Heart right ventricle (tissue), 16 donors: ENCODE data around the gene BABAM2. TPM values are rescaled to one million over a fixed set of nuclear protein-coding genes. Genes with fewer than 3 reads are reported as not detected.

Experiments
- ATAC-seq, 8 donors: fragments of 200-7000 bp; cut with Tn5 transposase; one replicate each; pipeline ENCODE4 v1.9.1; 2020; ENCODE audit warnings: mild to moderate bottlenecking in 8 of 8, moderate library complexity in 8 of 8, moderate number of reproducible peaks in 1 of 8
- DNase-seq, 2 donors: peaks; one replicate each; pipeline ENCODE4 v3.0.0-alpha.2; 2020
- H3K27ac ChIP-seq, 10 donors: fragments of 200-600 bp; sonication (generic) in 2 of 10; one replicate each; pipeline versions ENCODE4 v1.5.0 to v1.8.0; 2020 to 2022; ENCODE audit warnings: mild to moderate bottlenecking in 3 of 10
- H3K27me3 ChIP-seq, 7 donors: fragments of 200-600 bp; one replicate each; pipeline ENCODE4 v1.8.0; 2021 to 2022; ENCODE audit warnings: mild to moderate bottlenecking in 2 of 7
- H3K36me3 ChIP-seq, 9 donors: fragments of 200-600 bp; sonication (generic) in 1 of 9; one replicate each; pipeline versions ENCODE4 v1.5.0 to v1.8.0; 2020 to 2022; ENCODE audit warnings: mild to moderate bottlenecking in 2 of 9
- H3K4me1 ChIP-seq, 9 donors: fragments of 200-600 bp; sonication (generic) in 1 of 9; one replicate each; pipeline versions ENCODE4 v1.5.0 to v1.8.0; 2020 to 2022; ENCODE audit warnings: mild to moderate bottlenecking in 4 of 9
- H3K4me3 ChIP-seq, 10 donors: fragments of 200-600 bp; sonication (generic) in 2 of 10; one replicate each; pipeline versions ENCODE4 v1.5.0 to v1.8.0; 2020 to 2022; ENCODE audit warnings: mild to moderate bottlenecking in 7 of 10, moderate library complexity in 2 of 10
- H3K9me3 ChIP-seq, 11 donors: fragments of 200-600 bp in 10 of 11; sonication (generic) in 2 of 11; one replicate each; pipeline versions ENCODE4 v1.5.0 to v1.8.0; 2013 to 2022; ENCODE audit warnings: mild to moderate bottlenecking in 2 of 11, control low read depth in 1 of 11, moderate library complexity in 1 of 11
- WGBS, 2 donors: extraction: QIAGEN DNeasy Blood & Tissue Kit; methylation state at CpG; one replicate each; pipeline ENCODE4 v1.1.7; 2013; ENCODE audit warnings: inconsistent platforms in 1 of 2; 5-methylcytosine and 5-hydroxymethylcytosine counted together
- intact Hi-C, 10 donors: fragments of 100-400 bp; cut with DNase I; formaldehyde crosslinking; loops; one replicate each; pipeline versions ENCODE4 v1.11.1 to v1.14.2; 2022
- polyA plus RNA-seq, 2 donors: library from polyadenylated mRNA; stranded (reverse); fragments of 200-250 nt; gene quantifications; one replicate each; pipeline ENCODE4 v1.2.3, GENCODE V29; 2013
- total RNA-seq, 10 donors: library from RNA; stranded (reverse); fragmentation: NEBNext Ultra II Directional in 3 of 10; extraction: Animal tissue kit (Norgen Biotek cat#: 25700) in 3 of 10; gene quantifications; one replicate each; pipeline versions ENCODE4 v1.2.1 to v1.2.4, GENCODE V29; 2021 to 2023
- TF ChIP-seq, protein P1 (sequence below), 9 donors: fragments of 200-600 bp; sonication (generic) in 2 of 9; IDR thresholded peaks; one replicate each; pipeline versions ENCODE4 v1.5.0 to v1.8.0; 2021 to 2022; ENCODE audit warnings: antibody characterized with exemption in 9 of 9, mild to moderate bottlenecking in 5 of 9, moderate library complexity in 1 of 9
- donor health status: Arrhythmogenic right ventricular cardiomyopathy.
- donor health status: ischemic (EF 13 %, LVEDD 7.1; RV severe dilation, severe dysfunction).
- donor health status: healthy with polysubstance abuse.
- donor health status: DM: no; HTN: yes; CAD: no.
- donor health status: DM: no; HTN: no; CAD: no.
- donor health status: ischemic (EF 25% LVEDD 6.9; RV normal size, moderate dysfunction).
- donor health status: ischemic (EF 25% LVEDD 5.7; RV mildly dilated, moderate dysfunction).
- donor health status: healthy.
- donor health status: DM: yes; HTN: yes; CAD: no.
- donor health status: Ischemic cardiomyopathy.
- donor health status: ischemic (EF 35%, LVEDD 5.7; RV mildly dilated, moderate dysfunction).
- donor health status: nonischemic (EF 11% LVEDD 7.7; RV severe dilation, severe dysfunction).
- donor health status: DM: yes; HTN: yes; CAD: no.
- donor health status: PGD.
- donor health status: ischemic (EF 29% LVEDD 5.4; RV normal size, mild dysfunction).
- donor health status: nonischemic (EF 23%, LVEDD 6.1; RV moderate dilation, normal function).

The BABAM2 gene
- total and polyA plus RNA-seq, 12 donors: 13.3 to 83.4 (median 65.9) TPM

DNA sequence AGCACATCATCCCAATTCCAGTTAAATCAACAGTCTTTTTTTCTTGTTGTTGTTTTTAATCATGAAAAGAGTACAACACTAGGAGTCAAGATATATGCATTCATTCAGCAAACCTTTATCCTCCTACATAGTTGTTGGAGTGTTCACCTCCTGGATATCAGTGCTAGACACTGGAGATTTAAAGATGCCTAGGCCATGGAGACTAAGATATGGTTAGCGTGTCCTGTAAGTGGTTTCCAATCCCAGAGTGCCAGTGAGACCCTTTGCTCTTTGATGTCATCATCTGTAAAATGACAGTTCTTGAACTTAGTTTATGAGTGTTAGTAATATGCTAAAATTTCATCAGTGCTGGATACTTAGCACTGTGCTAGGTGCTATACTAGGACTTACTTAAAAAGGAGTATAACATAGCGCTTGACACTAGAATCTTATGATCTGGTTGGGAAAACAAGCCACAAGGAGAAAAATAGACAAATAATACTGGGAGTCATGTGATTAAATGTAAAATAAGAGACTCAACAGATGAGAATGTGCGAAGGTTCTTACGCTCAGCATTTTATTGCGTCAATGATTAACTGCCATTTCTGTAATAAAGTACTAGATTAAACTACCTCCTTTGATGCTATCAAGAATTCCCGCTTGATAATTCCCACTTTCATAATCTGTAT, 31.5 kb downstream of the BABAM2 start:
- intact Hi-C loops: loop anchor here in 1 of 10 donors (2.0 kb wide), 1 partner anchor 31 kb away; the partner anchor contains the start of genes BABAM2 and RBKS
- 94 to 96% methylated on average over 6 of the region's 6 CpGs for WGBS, 2 donors
- DNase-seq (no peak), ATAC-seq (no peak)
- H3K36me3 ChIP-seq: no peaks in the 10 kb centered on the region
- H3K4me1 ChIP-seq: peaks cover 0 to 33% (median 17%) of the 10 kb centered on the region in 9 donors
- H3K27me3 ChIP-seq: no peaks in the 10 kb centered on the region
- no peak overlapping the region for H3K4me3 ChIP-seq
- H3K27ac ChIP-seq: peak overlapping the region in 4 of 10 donors; percentile 73 to 88 (median 80)
- TF ChIP-seq, protein P1, sequence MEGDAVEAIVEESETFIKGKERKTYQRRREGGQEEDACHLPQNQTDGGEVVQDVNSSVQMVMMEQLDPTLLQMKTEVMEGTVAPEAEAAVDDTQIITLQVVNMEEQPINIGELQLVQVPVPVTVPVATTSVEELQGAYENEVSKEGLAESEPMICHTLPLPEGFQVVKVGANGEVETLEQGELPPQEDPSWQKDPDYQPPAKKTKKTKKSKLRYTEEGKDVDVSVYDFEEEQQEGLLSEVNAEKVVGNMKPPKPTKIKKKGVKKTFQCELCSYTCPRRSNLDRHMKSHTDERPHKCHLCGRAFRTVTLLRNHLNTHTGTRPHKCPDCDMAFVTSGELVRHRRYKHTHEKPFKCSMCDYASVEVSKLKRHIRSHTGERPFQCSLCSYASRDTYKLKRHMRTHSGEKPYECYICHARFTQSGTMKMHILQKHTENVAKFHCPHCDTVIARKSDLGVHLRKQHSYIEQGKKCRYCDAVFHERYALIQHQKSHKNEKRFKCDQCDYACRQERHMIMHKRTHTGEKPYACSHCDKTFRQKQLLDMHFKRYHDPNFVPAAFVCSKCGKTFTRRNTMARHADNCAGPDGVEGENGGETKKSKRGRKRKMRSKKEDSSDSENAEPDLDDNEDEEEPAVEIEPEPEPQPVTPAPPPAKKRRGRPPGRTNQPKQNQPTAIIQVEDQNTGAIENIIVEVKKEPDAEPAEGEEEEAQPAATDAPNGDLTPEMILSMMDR (IDR thresholded peaks at IDR 0.05): no peak
- H3K9me3 ChIP-seq: no peaks in the 10 kb centered on the region

DNA sequence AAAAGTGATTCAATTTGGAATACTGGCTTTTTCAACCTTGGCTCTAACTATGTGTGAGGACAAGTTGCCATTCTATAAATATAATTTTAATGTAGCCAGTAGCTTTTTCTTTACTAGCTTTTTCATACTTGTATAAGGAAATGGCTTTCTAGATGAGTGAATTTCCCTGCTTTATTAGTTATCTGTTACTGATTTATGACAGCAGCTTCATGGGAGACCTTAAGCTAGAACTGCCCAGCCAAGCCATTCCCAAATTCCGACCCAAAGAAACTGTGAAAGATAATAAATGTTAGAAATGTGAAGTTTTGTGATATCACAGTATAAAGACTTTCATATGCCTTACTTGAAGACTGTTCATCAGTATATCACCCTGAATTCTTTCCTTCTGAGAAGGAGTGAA, 32.3 kb downstream of the BABAM2 start:
- TF ChIP-seq, protein P1 (IDR thresholded peaks at IDR 0.05): no peak
- Histone ChIP-seq H3K27ac (no peak overlapping the region), H3K4me1 (peaks cover 0 to 32% (median 17%) of the 10 kb centered on the region in 9 donors), H3K9me3 (no peaks in the 10 kb centered on the region), H3K4me3 (no peak overlapping the region), H3K27me3 (no peaks in the 10 kb centered on the region), H3K36me3 (no peaks in the 10 kb centered on the region)
- DNase-seq (no peak), ATAC-seq (no peak)
- WGBS, 2 donors: 80 to 81% methylated on average over 1 of the region's 1 CpG
- intact Hi-C loops: loop anchor here in 1 of 10 donors (2.0 kb wide), 1 partner anchor 32 kb away; the partner anchor contains the start of genes BABAM2 and RBKS

DNA sequence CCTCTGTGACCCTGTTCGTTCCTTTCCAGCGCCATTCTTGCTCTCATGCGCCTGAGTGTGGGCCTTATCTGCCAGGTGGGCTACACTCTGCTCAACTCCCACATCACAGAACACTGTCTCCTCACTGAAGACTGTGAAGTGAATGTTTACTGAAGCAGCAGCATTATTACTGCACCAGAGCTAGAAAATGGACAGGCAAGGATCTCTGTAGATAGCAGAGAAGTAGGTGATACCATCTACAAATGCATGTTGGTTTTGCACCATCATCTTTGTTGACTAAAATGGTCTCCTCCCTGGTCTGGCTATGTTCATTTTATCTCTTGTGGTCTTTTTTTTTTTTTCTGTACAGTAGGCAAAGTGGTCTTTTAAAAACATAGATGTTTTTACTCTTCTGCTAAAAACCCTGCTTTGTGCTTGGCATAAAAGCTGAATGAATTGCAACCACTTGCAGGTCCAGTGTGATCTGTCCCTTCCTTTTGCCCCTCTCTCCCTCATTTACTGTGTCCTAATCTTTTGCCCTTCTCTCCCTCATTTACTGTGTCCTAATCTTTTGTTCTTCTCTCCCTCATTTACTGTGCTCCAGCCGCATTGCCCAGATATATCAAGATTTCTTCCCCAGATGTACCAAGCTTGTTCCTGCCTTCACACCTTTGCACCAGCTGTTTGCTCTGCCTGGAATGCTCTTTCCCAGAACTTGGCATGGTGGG, 35.4 kb downstream of the BABAM2 start:
- intact Hi-C loops: no loop called here
- 93 to 95% methylated on average over 4 of the region's 4 CpGs for WGBS, 2 donors
- H3K36me3 ChIP-seq: peaks cover 0 to 16% (median 0%) of the 10 kb centered on the region in 9 donors
- TF ChIP-seq, protein P1 (IDR thresholded peaks at IDR 0.05): no peak
- no peaks in the 10 kb centered on the region for H3K9me3 ChIP-seq
- no peaks in the 10 kb centered on the region for H3K27me3 ChIP-seq
- no peak for DNase-seq
- H3K4me1 ChIP-seq: peaks cover 0 to 14% (median 3%) of the 10 kb centered on the region in 9 donors
- no peak overlapping the region for H3K27ac ChIP-seq
- no peak overlapping the region for H3K4me3 ChIP-seq
- no peak for ATAC-seq

DNA sequence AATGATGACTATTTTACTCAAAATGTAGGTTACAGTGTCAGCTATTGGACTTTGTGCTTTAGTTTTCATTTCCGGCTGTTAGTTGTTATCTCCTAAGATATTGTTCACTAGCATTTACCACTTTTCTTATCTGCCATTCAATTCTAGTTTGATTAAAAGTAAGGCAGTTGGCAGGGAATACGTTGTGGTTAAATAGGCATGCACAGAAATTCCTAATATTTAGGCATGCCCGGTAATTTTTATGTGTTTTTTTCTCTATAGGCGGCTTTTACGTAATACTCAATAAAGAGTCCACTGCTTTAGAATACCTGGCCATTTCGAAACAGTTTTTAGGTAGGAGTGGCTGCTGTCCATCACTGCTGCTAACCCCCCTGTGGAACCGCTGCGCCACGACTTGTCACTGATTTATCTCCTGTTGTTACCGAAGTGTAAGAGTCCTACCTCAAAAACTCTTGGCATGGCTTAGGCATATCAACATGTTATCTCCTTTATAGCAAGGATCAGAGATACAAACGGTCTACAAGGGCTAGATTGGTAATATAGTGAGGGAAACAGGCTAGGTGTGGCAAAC, 39.5 kb downstream of the BABAM2 start:
- Histone ChIP-seq H3K27ac (no peak overlapping the region), H3K4me3 (no peak overlapping the region), H3K36me3 (peaks cover 0 to 23% (median 0%) of the 10 kb centered on the region in 9 donors), H3K27me3 (no peaks in the 10 kb centered on the region), H3K4me1 (no peaks in the 10 kb centered on the region), H3K9me3 (no peaks in the 10 kb centered on the region)
- ATAC-seq (no peak), DNase-seq (no peak)
- TF ChIP-seq, protein P1 (IDR thresholded peaks at IDR 0.05): no peak
- intact Hi-C loops: no loop called here
- 78 to 82% methylated on average over 11 of the region's 11 CpGs for WGBS, 2 donors
